ENCODE data around the gene MARCHF9.
"Not testable (repeated sequence)": the region's sequence is repeated elsewhere in the genome, so short reads cannot be mapped to it uniquely, and the experiment has no call there.

The MARCHF9 gene

GRCh38 chr12:57754411-57755193 lies at the start of gene MARCHF9:
MARCHF9 (plus strand) TSS chr12:57755103; CDS start chr12:57755529, 426 bp downstream.
- no peak for TF ChIP-seq ZFX (IDR thresholded peaks at IDR 0.05; ENCODE audit: borderline replicate concordance)
- TF ChIP-seq CTCF (IDR thresholded peaks at IDR 0.05): no peak
- H3K27ac ChIP-seq: peak within 1 kb of the TSS; percentile 91

GRCh38 chr12:57707250-57707649 lies 47.7 kb upstream of the MARCHF9 start:
- TF ChIP-seq CTCF (IDR thresholded peaks at IDR 0.05): no peak
- no peak for TF ChIP-seq ZFX (IDR thresholded peaks at IDR 0.05; ENCODE audit: borderline replicate concordance)
- no peak overlapping the region for H3K27ac ChIP-seq

- no peak for TF ChIP-seq ZFX (IDR thresholded peaks at IDR 0.05; ENCODE audit: borderline replicate concordance)
- TF ChIP-seq CTCF (IDR thresholded peaks at IDR 0.05): no peak
- no peak overlapping the region for H3K27ac ChIP-seq
These were observed 46.6 kb upstream of the MARCHF9 start for GRCh38 chr12:57708296-57708695.

- TF ChIP-seq ZFX (IDR thresholded peaks at IDR 0.05; ENCODE audit: borderline replicate concordance) (no peak), CTCF (IDR thresholded peaks at IDR 0.05) (no peak)
- no peak overlapping the region for H3K27ac ChIP-seq
These were observed 42.2 kb upstream of the MARCHF9 start for GRCh38 chr12:57712701-57713100.

GRCh38 chr12:57713209-57713608 lies 41.7 kb upstream of the MARCHF9 start:
- TF ChIP-seq ZFX (IDR thresholded peaks at IDR 0.05; ENCODE audit: borderline replicate concordance): no peak
- TF ChIP-seq CTCF (IDR thresholded peaks at IDR 0.05): no peak
- H3K27ac ChIP-seq: no peak overlapping the region

GRCh38 chr12:57715036-57715748 lies 39.7 kb upstream of the MARCHF9 start:
- not testable (repeated sequence) for H3K27ac ChIP-seq

GRCh38 chr12:57715786-57716185 lies 39.1 kb upstream of the MARCHF9 start:
- no peak overlapping the region for H3K27ac ChIP-seq
- TF ChIP-seq CTCF (IDR thresholded peaks at IDR 0.05) (no peak), ZFX (IDR thresholded peaks at IDR 0.05; ENCODE audit: borderline replicate concordance) (no peak)
